Fibroblast of skin of left quadriceps (primary cell): ENCODE data around the gene UNC79.

Experiments
- DNase-seq, 2 experiments: peaks; one replicate each; pipeline ENCODE4 v3.0.0-alpha.2; 2013; ENCODE audit warnings: low read depth in 2 of 2

UNC79 gene

GRCh38 chr14:93748208-93749075, 317.7 kb downstream of the UNC79 start:
- no peak for DNase-seq

DNA sequence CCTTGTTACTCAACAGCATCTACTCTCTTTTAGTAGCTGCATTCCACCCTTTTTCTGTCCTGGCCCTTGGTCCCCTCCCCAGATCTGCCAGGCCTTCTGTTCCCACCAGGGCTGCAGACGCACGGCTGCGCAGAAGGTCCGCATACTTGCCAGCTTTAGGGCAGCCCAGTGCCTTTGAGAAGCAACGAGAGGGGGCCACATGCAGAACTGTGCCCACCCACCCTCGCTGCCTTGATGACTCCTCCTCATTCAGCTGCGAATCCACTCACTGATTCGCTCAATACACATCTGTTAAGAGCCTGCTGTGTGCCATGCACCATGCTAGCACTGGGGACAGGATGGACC, 318.3 kb downstream of the UNC79 start:
- no peak for DNase-seq

DNA sequence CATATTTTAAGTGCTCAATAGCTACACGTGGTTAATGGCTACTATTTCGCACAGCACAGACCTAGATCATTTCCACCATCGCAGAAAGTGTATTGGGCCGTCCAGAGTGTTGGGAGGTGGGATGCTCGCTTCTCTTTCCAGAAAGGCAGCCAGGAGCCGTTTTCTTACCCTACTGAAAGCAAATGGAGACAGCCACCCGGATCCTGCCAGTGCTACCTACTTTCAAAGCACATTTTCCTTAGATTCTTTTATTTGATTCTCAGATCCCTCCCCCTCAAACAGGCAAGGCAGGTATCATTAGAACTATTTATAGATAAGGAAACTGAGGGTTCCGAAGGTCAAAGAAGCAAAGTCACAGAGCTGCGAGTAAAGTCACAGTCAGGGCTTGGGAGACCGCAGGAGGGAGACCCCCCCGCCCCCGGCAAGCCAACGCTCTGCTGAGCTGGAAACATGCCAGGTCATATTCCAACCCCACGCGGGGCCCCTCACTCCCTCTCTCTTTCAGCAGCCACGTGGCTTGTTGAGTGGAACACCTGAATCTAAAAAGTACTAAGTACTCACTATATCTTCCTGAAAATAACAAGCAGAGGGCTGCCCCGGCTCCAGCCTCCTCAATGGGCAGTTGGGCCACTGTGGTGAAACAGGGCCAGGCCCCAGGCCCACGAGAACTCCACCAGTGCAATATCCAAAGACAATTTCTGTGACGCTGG, 321.4 kb downstream of the UNC79 start:
- no peak for DNase-seq

DNA sequence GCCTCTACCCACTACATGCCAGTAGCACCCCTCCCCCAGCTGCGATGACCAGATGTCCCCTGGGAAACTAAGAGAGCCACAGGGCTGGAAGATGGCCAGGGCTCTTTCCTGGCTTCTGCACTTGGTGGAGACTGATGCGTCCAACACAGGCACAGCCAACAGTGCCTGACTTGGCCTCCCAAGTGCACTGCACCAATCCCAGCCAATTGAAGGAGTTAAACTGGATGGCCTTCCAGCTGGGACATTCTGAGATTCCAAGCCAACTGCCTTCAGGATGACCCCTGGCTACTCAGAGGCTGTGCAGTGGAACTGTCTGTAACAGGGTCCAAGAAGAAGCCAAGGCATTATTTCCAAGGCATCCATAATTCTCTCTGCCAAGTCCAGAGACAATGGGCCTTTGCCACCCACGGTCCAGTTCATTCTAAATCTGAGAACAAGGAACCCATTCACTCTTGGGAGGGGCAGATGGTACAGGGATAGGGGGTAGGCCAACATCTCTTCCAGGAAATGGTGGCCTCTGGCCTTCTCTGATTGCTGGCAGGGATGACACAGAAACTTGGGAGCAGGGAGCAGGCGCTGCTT, 322.3 kb downstream of the UNC79 start:
- no peak for DNase-seq

- DNase-seq: no peak
Measured at GRCh38 chr14:93753647-93754046, 322.9 kb downstream of the UNC79 start.

GRCh38 chr14:93757206-93757605, 326.5 kb downstream of the UNC79 start:
- no peak for DNase-seq
